ENCODE data around the gene HSPA6.
"Not testable (repeated sequence)": the region's sequence is repeated elsewhere in the genome, so short reads cannot be mapped to it uniquely, and the experiment has no call there.

DNA sequence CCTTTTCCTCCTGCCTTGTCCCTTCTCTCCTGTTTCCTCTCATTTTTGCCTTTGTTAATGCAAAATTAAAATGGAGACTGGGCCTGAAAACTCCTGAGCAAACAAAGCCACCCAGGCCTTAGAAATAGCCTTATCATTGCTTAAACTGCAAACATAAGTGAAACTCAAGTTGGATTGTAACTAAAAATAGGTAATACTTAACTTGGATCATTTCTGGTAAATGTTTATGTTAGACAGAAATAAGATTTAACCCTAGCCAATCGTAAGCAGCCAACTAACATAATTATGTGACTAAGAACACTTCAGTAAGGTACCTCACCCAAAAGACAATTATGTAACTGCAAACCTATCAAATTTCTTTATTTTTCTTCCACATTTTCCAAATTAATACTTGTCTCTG is 10.4 kb upstream of the HSPA6 start:
- not testable (repeated sequence) for TF ChIP-seq CTCF (IDR thresholded peaks at IDR 0.05); EZH2 (IDR thresholded peaks at IDR 0.05; ENCODE audit: borderline replicate concordance, insufficient read depth, low read depth, low read length, poor library complexity, severe bottlenecking)
